Astrocyte (in vitro differentiated cells and primary cell): ENCODE data around the gene TGFB1. TPM values are rescaled to one million over a fixed set of nuclear protein-coding genes. Genes with fewer than 3 reads are reported as not detected.

Experiments
- DNase-seq: peaks from one replicate; pipeline ENCODE4 v3.0.0-alpha.2; 2010; ENCODE audit warnings: low read depth
- FAIRE-seq: peaks from 2 replicates; lab custom pipeline; 2011; peaks lifted over from hg19 to GRCh38; lab: Jason Lieb, UNC
- H2AFZ ChIP-seq: 2 replicates; pipeline ENCODE4 v1.6.0; 2012; ENCODE audit warnings: low read depth, low read length, inconsistent platforms
- H3K27ac ChIP-seq: 2 replicates; pipeline ENCODE4 v1.5.1; 2011; ENCODE audit warnings: low read depth, low read length, inconsistent platforms
- H3K27me3 ChIP-seq: 2 replicates; pipeline ENCODE4 v1.6.0; 2011; ENCODE audit warnings: low read length, inconsistent platforms; ENCODE audit not compliant: insufficient read depth
- H3K36me3 ChIP-seq: 2 replicates; pipeline ENCODE4 v1.5.1; 2011; ENCODE audit warnings: low read length, inconsistent platforms; ENCODE audit not compliant: insufficient read depth
- H3K4me1 ChIP-seq: 2 replicates; pipeline ENCODE4 v1.5.1; 2011; ENCODE audit warnings: low read length, inconsistent platforms; ENCODE audit not compliant: insufficient read depth
- H3K4me2 ChIP-seq: 2 replicates; pipeline ENCODE4 v1.6.0; 2012; ENCODE audit warnings: low read length, inconsistent platforms
- H3K4me3 ChIP-seq: 2 replicates; pipeline ENCODE4 v1.5.1; 2011; ENCODE audit warnings: low read depth, mild to moderate bottlenecking, low read length, inconsistent platforms; ENCODE audit not compliant: insufficient read depth
- H3K79me2 ChIP-seq: 2 replicates; pipeline ENCODE4 v1.6.0; 2012; ENCODE audit warnings: mild to moderate bottlenecking, low read length, inconsistent platforms; ENCODE audit not compliant: insufficient read depth
- H3K9ac ChIP-seq: 2 replicates; pipeline ENCODE4 v1.6.0; 2012; ENCODE audit warnings: mild to moderate bottlenecking, low read length, inconsistent platforms
- H3K9me3 ChIP-seq: 2 replicates; pipeline ENCODE4 v1.5.1; 2012; ENCODE audit warnings: low read depth, mild to moderate bottlenecking, low read length, inconsistent platforms; ENCODE audit not compliant: insufficient read depth
- H4K20me1 ChIP-seq: 2 replicates; pipeline ENCODE4 v1.6.0; 2012; ENCODE audit warnings: low read length, inconsistent platforms; ENCODE audit not compliant: insufficient read depth
- H3K27ac Mint-ChIP-seq: one replicate; pipeline ENCODE4 v1.8.0; 2021; ENCODE audit warnings: mild to moderate bottlenecking, mixed read lengths; ENCODE audit not compliant: unreplicated experiment
- H3K27me3 Mint-ChIP-seq: one replicate; pipeline ENCODE4 v1.8.0; 2021; ENCODE audit warnings: low read depth, mixed read lengths; ENCODE audit not compliant: unreplicated experiment
- H3K36me3 Mint-ChIP-seq: one replicate; pipeline ENCODE4 v1.8.0; 2021; ENCODE audit warnings: low read depth, mixed read lengths; ENCODE audit not compliant: unreplicated experiment
- H3K4me1 Mint-ChIP-seq: one replicate; pipeline ENCODE4 v1.8.0; 2021; ENCODE audit warnings: low read depth, mixed read lengths; ENCODE audit not compliant: unreplicated experiment
- H3K4me3 Mint-ChIP-seq: one replicate; pipeline ENCODE4 v1.8.0; 2021; ENCODE audit warnings: mild to moderate bottlenecking, moderate library complexity, mixed read lengths; ENCODE audit not compliant: unreplicated experiment
- H3K9me3 Mint-ChIP-seq: one replicate; pipeline ENCODE4 v1.8.0; 2021; ENCODE audit warnings: mild to moderate bottlenecking, mixed read lengths; ENCODE audit not compliant: unreplicated experiment
- CTCF ChIP-seq: IDR thresholded peaks from 2 replicates; pipeline ENCODE4 v1.5.1; 2011; ENCODE audit warnings: low read depth, mild to moderate bottlenecking, inconsistent platforms, low read length, moderate library complexity; ENCODE audit not compliant: insufficient read depth
- EZH2 ChIP-seq: IDR thresholded peaks from 2 replicates; pipeline ENCODE4 v1.6.1; 2012; ENCODE audit warnings: mild to moderate bottlenecking, low read length, inconsistent platforms; ENCODE audit not compliant: insufficient read depth
- total RNA-seq: library from RNA; stranded (reverse); gene quantifications from 2 replicates; pipeline ENCODE4 v1.2.1, GENCODE V29; 2021

TGFB1 gene
- total RNA-seq, 1 donor from 2014 or later: 155 TPM

- peaks cover 8% of the 10 kb centered on the region for H3K4me1 Mint-ChIP-seq
- Histone ChIP-seq H3K27me3 (no peaks in the 10 kb centered on the region), H3K36me3 (no peaks in the 10 kb centered on the region), H4K20me1 (no peaks in the 10 kb centered on the region), H3K79me2 (no peaks in the 10 kb centered on the region), H3K4me2 (peak within 1 kb of the TSS; percentile 84), H3K4me3 (peak within 1 kb of the TSS; percentile 64), H3K27ac (no peak within 1 kb of the TSS), H3K9me3 (no peaks in the 10 kb centered on the region), H3K9ac (peak within 1 kb of the TSS; percentile 74), H2AFZ (peak within 1 kb of the TSS; percentile 94), H3K4me1 (peaks cover 20% of the 10 kb centered on the region)
- no peak for DNase-seq
- H3K9me3 Mint-ChIP-seq: no peaks in the 10 kb centered on the region
- peaks cover 5% of the 10 kb centered on the region for H3K36me3 Mint-ChIP-seq
- H3K27ac Mint-ChIP-seq: peak within 1 kb of the TSS; percentile 44
- FAIRE-seq: no peak
- TF ChIP-seq EZH2 (no peak), CTCF (no peak)
- H3K4me3 Mint-ChIP-seq: peak within 1 kb of the TSS; percentile 80
- H3K27me3 Mint-ChIP-seq: no peaks in the 10 kb centered on the region
Measured at GRCh38 chr19:41376241-41376997, 22.7 kb upstream of the TGFB1 start, which contains the start of gene TMEM91. Gene TMEM91, plus strand, starts transcription at chr19:41376533. Its CDS starts 1,777 bp downstream, at chr19:41378310.

GRCh38 chr19:41373993-41374392 is 20.3 kb upstream of the TGFB1 start:
- Mint-ChIP-seq H3K4me3 (no peak overlapping the region), H3K27me3 (no peaks in the 10 kb centered on the region), H3K36me3 (peaks cover 5% of the 10 kb centered on the region), H3K4me1 (peaks cover 8% of the 10 kb centered on the region), H3K27ac (no peak overlapping the region), H3K9me3 (no peaks in the 10 kb centered on the region)
- no peaks in the 10 kb centered on the region for H3K9me3 ChIP-seq
- no peak overlapping the region for H3K9ac ChIP-seq
- H3K4me1 ChIP-seq: peaks cover 20% of the 10 kb centered on the region
- no peak overlapping the region for H3K4me3 ChIP-seq
- no peak overlapping the region for H3K27ac ChIP-seq
- H4K20me1 ChIP-seq: no peaks in the 10 kb centered on the region
- TF ChIP-seq EZH2 (no peak), CTCF (no peak)
- FAIRE-seq: no peak
- no peaks in the 10 kb centered on the region for H3K27me3 ChIP-seq
- no peak overlapping the region for H2AFZ ChIP-seq
- peaks cover 6% of the 10 kb centered on the region for H3K79me2 ChIP-seq
- H3K4me2 ChIP-seq: no peak overlapping the region
- DNase-seq: peak; percentile 82
- H3K36me3 ChIP-seq: no peaks in the 10 kb centered on the region

GRCh38 chr19:41372501-41372900 is 18.8 kb upstream of the TGFB1 start:
- no peak overlapping the region for H3K9ac ChIP-seq
- Mint-ChIP-seq H3K4me1 (peaks cover 14% of the 10 kb centered on the region), H3K27ac (no peak overlapping the region), H3K9me3 (no peaks in the 10 kb centered on the region), H3K4me3 (no peak overlapping the region), H3K36me3 (peaks cover 6% of the 10 kb centered on the region), H3K27me3 (no peaks in the 10 kb centered on the region)
- no peaks in the 10 kb centered on the region for H3K36me3 ChIP-seq
- peaks cover 27% of the 10 kb centered on the region for H3K4me1 ChIP-seq
- no peak overlapping the region for H3K4me2 ChIP-seq
- H3K27me3 ChIP-seq: no peaks in the 10 kb centered on the region
- H3K79me2 ChIP-seq: peaks cover 10% of the 10 kb centered on the region
- no peak overlapping the region for H3K4me3 ChIP-seq
- H2AFZ ChIP-seq: no peak overlapping the region
- no peaks in the 10 kb centered on the region for H4K20me1 ChIP-seq
- no peaks in the 10 kb centered on the region for H3K9me3 ChIP-seq
- TF ChIP-seq EZH2 (no peak), CTCF (no peak)
- no peak overlapping the region for H3K27ac ChIP-seq
- FAIRE-seq (no peak), DNase-seq (no peak)
